Uterus (tissue), 4 donors: Measurements from ENCODE around the gene FRMD7. TPM values are rescaled to one million over a fixed set of nuclear protein-coding genes. Genes with fewer than 3 reads are reported as not detected.

Experiments used
- DNase-seq, 2 donors: peaks; one replicate each; pipeline ENCODE4 v3.0.0-alpha.2; 2019 to 2020
- H3K27ac ChIP-seq, 2 donors: fragments of 200-600 bp; sonication (generic); 1 replicate in 1 of 2; 2 replicates in 1 of 2; pipeline ENCODE4 v1.5.1; 2016 to 2018
- H3K27me3 ChIP-seq, 2 donors: fragments of 200-600 bp; sonication (generic); one replicate each; pipeline ENCODE4 v1.5.1; 2018 to 2019; ENCODE audit warnings: control low read depth in 1 of 2
- H3K36me3 ChIP-seq, 2 donors: fragments of 200-600 bp; sonication (generic); one replicate each; pipeline ENCODE4 v1.5.1; 2019; ENCODE audit warnings: control low read depth in 1 of 2
- H3K4me1 ChIP-seq, 2 donors: fragments of 200-600 bp; sonication (generic); one replicate each; pipeline ENCODE4 v1.5.1; 2018 to 2019; ENCODE audit warnings: control low read depth in 1 of 2
- H3K4me3 ChIP-seq, 2 donors: fragments of 200-600 bp; sonication (generic); 1 replicate in 1 of 2; 2 replicates in 1 of 2; pipeline ENCODE4 v1.5.1; 2018 to 2019; ENCODE audit warnings: mild to moderate bottlenecking in 1 of 2
- H3K9me3 ChIP-seq, 2 donors: fragments of 200-600 bp; sonication (generic); one replicate each; pipeline ENCODE4 v1.5.1; 2019; ENCODE audit warnings: control low read depth in 1 of 2
- POLR2A ChIP-seq, 2 donors: fragments of 450-650 bp; IDR thresholded peaks; one replicate each; pipeline ENCODE4 v1.6.1; 2016; ENCODE audit warnings: antibody characterized with exemption in 2 of 2, mild to moderate bottlenecking in 1 of 2, moderate library complexity in 1 of 2
- intact Hi-C: fragments of 100-400 bp; cut with DNase I; formaldehyde crosslinking; loops from one replicate; pipeline ENCODE4 v1.15.1; 2023; ENCODE audit warnings: low total_unique reads
- total RNA-seq, 4 donors: library from RNA; depleted of rRNA in 3 of 4; stranded (reverse); fragments of >200 nt in 3 of 4; gene quantifications; one replicate each; pipeline versions ENCODE4 v1.1.0 to v1.2.4, GENCODE V29; 2014 to 2023
- TF ChIP-seq, protein P1 (sequence below), 4 experiments: fragments of 200-600 bp in 2 of 4; fragments of 450-650 bp in 2 of 4; sonication (generic) in 2 of 4; IDR thresholded peaks; one replicate each; pipeline ENCODE4 v1.5.1; 2016 to 2019; ENCODE audit warnings: antibody characterized with exemption in 4 of 4, mild to moderate bottlenecking in 2 of 4, moderate library complexity in 1 of 4
- donor health status: DM: yes; HTN: yes; CAD: no.

FRMD7 gene
- total RNA-seq, 4 donors from 2014 or later = 1.6 to 5.9 (median 3.9) TPM

DNA sequence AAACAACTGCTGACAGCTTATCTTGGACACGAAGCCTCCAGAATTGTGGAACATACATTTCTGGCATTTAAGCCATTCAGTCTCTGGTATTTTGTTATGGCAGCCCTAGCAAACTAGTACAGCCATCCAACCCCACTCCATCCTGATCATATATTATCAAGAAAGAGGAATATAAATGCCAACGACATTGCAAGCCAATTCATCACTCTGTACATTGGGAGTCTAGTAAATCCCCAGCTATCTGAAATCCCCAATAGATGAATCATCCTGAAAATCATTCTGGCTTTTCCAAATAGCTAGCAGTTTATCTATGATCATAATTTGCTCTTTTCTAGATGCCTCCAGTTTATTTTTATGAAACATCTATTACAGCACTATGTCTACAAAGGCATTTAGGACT, 41.1 kb downstream of the FRMD7 start:
- no peaks in the 10 kb centered on the region for H3K9me3 ChIP-seq
- TF ChIP-seq, protein P1, sequence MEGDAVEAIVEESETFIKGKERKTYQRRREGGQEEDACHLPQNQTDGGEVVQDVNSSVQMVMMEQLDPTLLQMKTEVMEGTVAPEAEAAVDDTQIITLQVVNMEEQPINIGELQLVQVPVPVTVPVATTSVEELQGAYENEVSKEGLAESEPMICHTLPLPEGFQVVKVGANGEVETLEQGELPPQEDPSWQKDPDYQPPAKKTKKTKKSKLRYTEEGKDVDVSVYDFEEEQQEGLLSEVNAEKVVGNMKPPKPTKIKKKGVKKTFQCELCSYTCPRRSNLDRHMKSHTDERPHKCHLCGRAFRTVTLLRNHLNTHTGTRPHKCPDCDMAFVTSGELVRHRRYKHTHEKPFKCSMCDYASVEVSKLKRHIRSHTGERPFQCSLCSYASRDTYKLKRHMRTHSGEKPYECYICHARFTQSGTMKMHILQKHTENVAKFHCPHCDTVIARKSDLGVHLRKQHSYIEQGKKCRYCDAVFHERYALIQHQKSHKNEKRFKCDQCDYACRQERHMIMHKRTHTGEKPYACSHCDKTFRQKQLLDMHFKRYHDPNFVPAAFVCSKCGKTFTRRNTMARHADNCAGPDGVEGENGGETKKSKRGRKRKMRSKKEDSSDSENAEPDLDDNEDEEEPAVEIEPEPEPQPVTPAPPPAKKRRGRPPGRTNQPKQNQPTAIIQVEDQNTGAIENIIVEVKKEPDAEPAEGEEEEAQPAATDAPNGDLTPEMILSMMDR (IDR thresholded peaks at IDR 0.05) = no peak
- TF ChIP-seq POLR2A (IDR thresholded peaks at IDR 0.05) = no peak
- intact Hi-C loops = no loop called here
- H3K27ac ChIP-seq = no peak overlapping the region
- no peak overlapping the region for H3K4me3 ChIP-seq
- no peaks in the 10 kb centered on the region for H3K36me3 ChIP-seq
- no peaks in the 10 kb centered on the region for H3K4me1 ChIP-seq
- DNase-seq = no peak
- no peaks in the 10 kb centered on the region for H3K27me3 ChIP-seq

DNA sequence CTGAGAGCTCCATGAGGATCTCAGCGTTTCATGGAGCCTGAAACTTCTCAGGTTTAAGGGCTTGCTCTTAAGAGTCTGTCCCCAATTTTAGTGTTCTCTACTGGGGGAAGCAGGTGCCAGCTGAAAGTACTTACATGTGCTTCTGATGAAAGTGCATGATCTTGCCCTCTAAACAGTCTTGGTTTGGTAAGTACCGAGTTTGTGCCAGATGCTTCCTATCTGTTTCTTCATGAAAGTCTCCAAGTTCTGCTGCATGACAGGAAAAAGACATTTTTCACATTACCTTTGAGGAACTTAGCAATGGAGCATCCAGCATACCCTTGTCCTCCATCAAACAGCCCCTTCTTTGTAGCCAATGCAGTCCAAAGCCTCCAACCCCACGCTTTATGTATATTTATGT, 42.0 kb downstream of the FRMD7 start:
- Histone ChIP-seq H3K4me1 (no peaks in the 10 kb centered on the region), H3K9me3 (no peaks in the 10 kb centered on the region), H3K36me3 (no peaks in the 10 kb centered on the region), H3K4me3 (no peak overlapping the region), H3K27me3 (no peaks in the 10 kb centered on the region), H3K27ac (no peak overlapping the region)
- no peak for DNase-seq
- no peak for TF ChIP-seq POLR2A (IDR thresholded peaks at IDR 0.05)
- TF ChIP-seq, protein P1 (IDR thresholded peaks at IDR 0.05) = no peak
- intact Hi-C loops = no loop called here

DNA sequence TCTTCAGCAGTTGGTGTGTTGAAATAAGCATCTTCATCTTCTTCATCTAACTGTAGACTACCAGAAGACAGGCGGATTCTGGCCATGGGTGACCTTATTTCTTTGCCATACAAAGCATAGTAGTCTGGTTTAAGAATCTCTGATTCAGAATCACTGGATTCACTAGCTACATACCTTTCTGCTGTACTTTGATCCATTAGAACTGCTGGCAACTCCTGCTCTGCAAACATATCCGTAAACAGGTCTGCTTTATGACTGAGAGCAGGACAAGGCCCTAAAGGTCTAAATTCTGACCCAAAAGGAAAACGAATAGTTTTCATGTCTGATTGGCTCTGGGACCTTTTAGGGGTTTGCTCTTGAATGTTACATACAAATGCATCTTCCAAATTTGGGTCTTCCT, 49.9 kb downstream of the FRMD7 start:
- Histone ChIP-seq H3K27me3 (peaks cover 0 to 18% of the 10 kb centered on the region in 2 donors), H3K36me3 (no peaks in the 10 kb centered on the region), H3K27ac (no peak overlapping the region), H3K9me3 (no peaks in the 10 kb centered on the region), H3K4me3 (no peak overlapping the region), H3K4me1 (no peaks in the 10 kb centered on the region)
- DNase-seq = no peak
- intact Hi-C loops = no loop called here
- TF ChIP-seq POLR2A (IDR thresholded peaks at IDR 0.05) = no peak
- TF ChIP-seq, protein P1 (IDR thresholded peaks at IDR 0.05) = no peak

DNA sequence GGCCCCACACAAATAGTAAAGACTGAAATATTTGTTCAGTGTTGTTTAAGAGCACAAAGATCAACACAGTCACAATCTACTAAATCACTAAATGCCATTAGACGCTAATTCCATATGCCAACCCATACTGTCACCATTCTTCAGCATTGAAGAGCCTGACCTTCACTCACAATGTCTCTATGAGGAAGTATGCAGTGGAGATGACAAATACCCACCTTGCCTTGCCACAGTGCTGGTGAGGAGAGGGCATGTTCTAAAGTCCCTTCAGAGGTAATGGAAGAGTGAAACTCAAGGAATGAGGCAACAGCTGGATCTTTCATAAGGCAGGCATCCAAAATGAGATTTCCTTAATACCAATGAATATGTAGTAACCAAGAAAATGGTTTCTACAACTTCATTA, 50.4 kb downstream of the FRMD7 start:
- Histone ChIP-seq H3K27me3 (peaks cover 0 to 23% of the 10 kb centered on the region in 2 donors), H3K4me3 (no peak overlapping the region), H3K9me3 (no peaks in the 10 kb centered on the region), H3K27ac (no peak overlapping the region), H3K36me3 (no peaks in the 10 kb centered on the region), H3K4me1 (no peaks in the 10 kb centered on the region)
- intact Hi-C loops = no loop called here
- no peak for TF ChIP-seq POLR2A (IDR thresholded peaks at IDR 0.05)
- TF ChIP-seq, protein P1 (IDR thresholded peaks at IDR 0.05) = no peak
- no peak for DNase-seq

DNA sequence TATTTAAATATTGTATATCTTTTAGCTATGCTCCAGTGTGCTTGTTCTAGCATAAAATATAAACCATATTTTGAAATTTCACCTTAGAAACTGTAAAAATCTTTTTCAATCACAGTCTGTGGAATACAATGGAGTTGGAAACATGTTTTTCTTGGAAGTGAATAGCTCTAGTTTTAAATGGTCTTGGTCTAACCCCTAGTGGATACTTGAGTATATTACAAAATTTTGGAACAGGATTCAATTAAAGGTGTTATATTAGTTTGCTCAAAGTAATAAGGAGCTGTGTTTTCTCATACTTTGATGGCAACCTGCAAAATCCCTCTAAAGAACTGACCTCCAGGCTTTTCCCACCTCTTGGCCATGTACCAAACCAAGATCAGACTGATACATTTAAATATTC, 56.6 kb downstream of the FRMD7 start:
- TF ChIP-seq, protein P1 (IDR thresholded peaks at IDR 0.05) = peak in 3 of 4 experiments; percentile 8 to 20 (median 19)
- no peak for TF ChIP-seq POLR2A (IDR thresholded peaks at IDR 0.05)

More for the DNA sequence above, 56.6 kb downstream of the FRMD7 start:
- H3K27me3 ChIP-seq = peaks cover 0 to 23% of the 10 kb centered on the region in 2 donors
- no peak for DNase-seq
- H3K4me3 ChIP-seq = no peak overlapping the region
- no peaks in the 10 kb centered on the region for H3K9me3 ChIP-seq
- H3K36me3 ChIP-seq = no peaks in the 10 kb centered on the region
- no peak overlapping the region for H3K27ac ChIP-seq
- intact Hi-C loops = no loop called here
- no peaks in the 10 kb centered on the region for H3K4me1 ChIP-seq
